Measurements from ENCODE around the gene ENOSF1.

The ENOSF1 gene

DNA sequence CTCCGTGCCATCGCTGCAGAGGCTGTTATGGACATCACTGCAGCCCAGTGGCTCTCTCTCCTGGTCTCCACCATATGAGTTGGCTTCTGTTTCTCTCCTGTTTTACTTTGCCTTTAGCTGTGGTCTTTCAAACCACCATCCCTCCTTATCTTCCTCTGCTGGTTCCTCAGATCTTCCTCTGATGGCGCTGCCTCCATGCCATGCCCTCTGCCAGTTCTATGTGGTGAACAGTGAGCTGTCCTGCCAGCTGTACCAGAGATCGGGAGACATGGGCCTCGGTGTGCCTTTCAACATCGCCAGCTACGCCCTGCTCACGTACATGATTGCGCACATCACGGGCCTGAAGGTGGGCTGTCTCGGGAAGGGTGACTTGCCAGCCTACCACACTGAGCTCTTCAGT, 41.9 kb downstream of the ENOSF1 start:
- no peak for DNase-seq

DNA sequence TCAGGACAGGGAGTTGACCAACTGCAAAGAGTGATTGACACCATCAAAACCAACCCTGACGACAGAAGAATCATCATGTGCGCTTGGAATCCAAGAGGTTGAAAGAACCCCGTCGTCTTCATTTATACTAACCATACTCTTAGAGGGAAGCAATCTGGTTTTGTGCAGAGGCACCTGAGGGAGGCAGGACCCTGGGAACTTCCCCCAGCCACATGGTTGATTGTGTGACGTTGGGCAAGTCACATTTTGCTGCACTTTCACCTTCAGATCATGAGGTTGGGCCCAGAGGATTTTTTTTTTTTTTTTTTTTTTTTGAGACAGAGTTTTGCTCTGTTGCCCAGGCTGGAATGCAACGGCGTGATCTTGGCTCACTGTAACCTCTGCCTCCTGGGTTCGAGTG, 43.4 kb downstream of the ENOSF1 start:
- DNase-seq, result no peak

DNA sequence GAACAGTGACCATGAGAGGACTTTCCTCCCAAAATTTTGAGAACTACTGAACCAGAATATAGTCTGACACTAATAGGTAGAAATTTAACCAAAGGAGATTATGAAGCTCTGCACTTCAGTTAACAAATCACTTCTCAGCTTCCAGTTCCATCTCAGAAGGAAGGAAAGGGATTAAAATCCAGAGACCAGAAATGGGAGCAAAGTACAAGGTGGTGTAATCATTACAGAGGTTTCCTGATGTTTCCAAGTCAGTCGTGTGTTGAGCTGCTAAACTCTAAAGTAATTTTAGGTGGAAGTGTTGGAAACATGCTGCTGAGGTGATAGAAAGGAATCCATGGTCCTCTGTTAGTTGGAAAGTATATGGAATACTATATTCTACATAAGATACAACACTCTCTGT, 44.2 kb downstream of the ENOSF1 start:
- DNase-seq, result no peak

DNA sequence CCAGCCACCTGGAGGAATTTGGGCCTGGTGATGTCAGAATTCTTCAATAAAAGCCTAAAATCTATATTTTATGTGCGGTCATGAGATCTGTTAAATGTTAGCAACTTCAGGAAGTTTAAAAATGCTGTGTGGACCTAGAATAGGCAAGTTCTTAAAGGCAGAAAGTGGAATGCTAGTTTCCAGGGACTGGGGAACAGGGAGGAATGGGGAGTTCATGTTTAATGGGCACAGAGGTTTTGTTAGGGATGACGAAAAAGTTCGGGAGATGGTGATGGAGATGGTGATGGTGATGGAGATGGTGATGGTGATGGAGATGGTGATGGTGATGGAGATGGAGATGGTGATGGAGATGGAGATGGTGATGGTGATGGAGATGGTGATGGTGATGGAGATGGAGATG, 45.8 kb downstream of the ENOSF1 start:
- no peak for DNase-seq

DNA sequence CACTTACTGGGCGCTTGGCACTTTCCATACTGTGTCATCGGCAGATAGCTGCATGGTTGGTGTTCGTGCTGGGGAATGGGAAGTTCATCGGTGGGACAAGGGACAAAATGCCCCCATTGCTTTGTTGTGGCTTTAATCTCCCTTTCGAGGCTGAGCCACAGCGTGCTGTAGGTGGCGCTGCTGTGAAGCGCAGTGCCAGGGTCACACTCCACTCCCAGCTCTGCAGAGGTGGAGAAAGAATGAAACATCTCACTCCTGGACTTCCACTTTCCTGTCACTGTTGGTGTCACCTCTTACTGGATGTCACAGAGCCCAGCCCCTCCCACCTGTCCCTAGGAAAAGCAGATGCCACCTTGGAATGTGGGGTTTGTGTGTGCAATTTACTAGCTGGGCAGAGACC, 46.3 kb downstream of the ENOSF1 start:
- DNase-seq, result no peak

DNA sequence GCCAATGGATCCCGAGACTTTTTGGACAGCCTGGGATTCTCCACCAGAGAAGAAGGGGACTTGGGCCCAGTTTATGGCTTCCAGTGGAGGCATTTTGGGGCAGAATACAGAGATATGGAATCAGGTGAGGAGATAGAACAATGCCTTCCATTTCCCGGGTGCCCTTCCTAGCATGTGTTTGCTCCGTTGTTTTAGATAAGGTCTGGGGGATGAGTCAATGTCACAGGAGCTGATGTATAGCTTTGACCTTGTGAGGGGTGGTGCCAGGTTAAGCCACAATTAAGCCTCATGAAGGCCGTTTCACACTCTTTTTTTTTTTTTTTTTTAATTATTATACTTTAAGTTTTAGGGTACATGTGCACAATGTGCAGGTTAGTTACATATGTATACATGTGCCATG, 50.2 kb downstream of the ENOSF1 start:
- no peak for DNase-seq

DNA sequence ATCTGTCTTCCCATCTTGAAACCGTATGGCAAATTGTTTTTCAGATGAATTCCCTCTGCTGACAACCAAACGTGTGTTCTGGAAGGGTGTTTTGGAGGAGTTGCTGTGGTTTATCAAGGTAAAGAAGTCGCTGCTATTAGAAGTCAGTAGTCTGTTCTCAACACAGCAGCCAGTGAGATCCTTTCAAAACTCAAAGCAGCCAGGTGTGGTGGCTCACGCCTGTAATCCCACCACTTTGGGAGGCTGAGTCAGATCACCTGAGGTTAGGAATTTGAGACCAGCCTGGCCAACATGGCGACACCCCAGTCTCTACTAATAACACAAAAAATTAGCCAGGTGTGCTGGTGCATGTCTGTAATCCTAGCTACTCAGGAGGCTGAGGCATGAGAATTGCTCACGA, 52.8 kb downstream of the ENOSF1 start:
- no peak for DNase-seq

DNA sequence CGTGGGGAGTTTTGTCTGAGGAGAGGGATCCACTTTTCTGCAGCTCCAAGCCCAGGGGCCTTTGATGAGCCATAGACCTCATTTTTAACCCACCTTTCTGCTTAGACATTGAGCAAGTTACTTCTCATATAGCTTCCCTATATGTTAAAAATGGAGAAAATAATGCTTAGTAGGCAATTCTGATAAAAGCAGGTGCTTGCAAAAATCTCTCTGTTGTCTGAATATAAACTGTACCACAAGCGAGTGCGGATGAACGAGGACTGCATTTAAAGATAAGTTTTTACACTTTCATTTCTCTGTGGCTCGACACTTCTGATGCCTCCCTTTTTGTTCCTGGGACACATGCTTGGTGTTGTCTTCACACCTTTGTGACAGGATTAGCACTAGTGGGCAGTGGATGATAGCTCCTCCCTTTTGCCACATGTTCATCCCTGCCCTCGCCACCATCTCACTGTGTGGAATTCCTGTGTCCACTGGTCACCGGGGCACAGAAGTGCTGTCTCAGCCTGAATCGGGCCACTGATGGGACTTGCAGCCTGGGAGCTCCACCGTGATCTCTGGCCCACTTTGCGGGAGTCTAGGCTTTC, 53.4 kb downstream of the ENOSF1 start:
- DNase-seq, result no peak

DNA sequence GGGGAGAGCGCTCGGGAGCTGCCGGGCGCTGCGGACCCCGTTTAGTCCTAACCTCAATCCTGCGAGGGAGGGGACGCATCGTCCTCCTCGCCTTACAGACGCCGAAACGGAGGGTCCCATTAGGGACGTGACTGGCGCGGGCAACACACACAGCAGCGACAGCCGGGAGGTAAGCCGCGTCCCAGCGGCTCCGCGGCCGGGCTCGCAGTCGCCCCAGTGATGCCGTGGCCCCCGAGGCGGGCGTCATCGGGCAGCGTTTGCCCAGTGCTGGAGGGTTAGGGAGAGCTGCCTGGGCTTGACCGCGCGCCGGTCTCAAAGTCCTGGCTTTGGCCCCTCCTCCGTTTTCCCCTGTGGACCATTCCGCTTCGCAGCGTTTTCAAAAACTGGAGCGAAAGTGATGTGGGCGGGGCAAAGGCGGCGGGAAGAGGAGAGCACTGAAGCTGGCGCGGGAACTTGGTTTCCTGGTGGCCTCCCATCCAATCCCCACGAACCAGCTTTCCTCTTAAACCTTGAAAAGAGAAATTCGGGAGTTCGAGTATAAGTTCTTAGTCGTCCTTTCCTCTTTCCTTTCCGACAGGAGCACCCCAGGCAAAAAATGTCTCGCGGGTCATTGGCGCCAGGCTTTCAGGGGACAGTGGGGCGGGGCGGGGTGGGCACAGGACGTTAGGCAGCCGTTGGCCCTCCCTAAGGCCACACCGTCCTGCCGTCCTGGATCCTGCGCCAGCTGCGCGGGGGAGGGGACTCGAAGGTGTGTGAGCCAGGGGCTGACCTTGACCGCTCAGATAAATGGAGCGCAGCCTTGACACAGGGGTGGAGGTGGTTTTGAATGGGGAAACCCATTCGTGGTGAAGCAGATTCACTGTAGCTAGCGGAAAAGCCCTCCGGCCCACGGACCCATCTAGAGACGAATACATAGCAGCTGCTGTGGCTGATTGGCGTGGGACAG, 54.2 kb downstream of the ENOSF1 start:
- DNase-seq, result peak; percentile 72

DNA sequence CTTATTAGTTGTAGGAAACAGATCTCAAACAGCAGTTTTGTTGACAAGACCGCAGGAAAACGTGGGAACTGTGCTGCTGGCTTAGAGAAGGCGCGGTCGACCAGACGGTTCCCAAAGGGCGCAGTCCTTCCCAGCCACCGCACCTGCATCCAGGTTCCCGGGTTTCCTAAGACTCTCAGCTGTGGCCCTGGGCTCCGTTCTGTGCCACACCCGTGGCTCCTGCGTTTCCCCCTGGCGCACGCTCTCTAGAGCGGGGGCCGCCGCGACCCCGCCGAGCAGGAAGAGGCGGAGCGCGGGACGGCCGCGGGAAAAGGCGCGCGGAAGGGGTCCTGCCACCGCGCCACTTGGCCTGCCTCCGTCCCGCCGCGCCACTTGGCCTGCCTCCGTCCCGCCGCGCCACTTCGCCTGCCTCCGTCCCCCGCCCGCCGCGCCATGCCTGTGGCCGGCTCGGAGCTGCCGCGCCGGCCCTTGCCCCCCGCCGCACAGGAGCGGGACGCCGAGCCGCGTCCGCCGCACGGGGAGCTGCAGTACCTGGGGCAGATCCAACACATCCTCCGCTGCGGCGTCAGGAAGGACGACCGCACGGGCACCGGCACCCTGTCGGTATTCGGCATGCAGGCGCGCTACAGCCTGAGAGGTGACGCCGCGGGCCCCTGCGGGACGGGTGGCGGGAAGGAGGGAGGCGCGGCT, 55.0 kb downstream of the ENOSF1 start, which contains the start of gene TYMS:
Gene TYMS (plus strand): TSS at position 343 of the 690 bp plus-strand sequence. CDS start 90 bp downstream, at position 433.
- DNase-seq, result no peak

DNA sequence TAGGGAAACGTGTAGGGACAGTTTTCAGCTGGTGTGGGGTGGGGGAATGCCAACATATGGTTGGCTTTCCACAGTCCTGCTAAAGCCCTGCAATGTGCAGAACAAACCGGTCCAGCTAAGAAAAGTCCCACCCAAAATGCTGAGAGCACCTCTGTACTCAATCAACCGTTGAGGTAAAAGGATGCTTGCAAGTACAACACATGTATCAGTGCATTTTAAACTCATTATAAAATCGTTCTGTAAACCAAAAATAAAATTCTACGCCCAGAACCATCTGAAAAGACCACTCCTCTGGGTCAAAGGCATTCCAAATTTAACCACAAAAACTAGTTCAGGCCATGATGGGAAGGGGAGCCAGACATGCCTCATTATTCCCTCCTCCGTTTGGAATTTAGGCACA, 57.0 kb downstream of the ENOSF1 start:
- DNase-seq, result no peak

DNA sequence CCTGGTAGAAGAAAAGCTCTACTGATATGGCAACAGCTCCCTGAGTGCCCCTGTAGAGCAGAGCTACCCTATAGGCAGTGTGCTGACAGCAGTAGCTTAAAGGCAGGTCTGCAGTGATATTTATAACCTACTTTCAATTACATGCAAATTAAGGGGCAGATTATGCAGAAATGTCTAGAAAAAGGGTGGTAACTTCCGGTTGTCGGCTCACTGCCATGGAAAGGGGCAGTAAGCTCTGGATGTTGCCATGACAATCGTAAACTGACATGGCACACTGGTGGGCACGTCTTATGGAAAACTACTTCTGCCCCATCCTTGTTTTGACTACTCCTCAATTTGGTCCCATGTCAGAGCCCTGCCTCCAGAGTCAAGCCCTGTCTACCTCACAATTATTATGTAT, 57.8 kb downstream of the ENOSF1 start:
- no peak for DNase-seq

DNA sequence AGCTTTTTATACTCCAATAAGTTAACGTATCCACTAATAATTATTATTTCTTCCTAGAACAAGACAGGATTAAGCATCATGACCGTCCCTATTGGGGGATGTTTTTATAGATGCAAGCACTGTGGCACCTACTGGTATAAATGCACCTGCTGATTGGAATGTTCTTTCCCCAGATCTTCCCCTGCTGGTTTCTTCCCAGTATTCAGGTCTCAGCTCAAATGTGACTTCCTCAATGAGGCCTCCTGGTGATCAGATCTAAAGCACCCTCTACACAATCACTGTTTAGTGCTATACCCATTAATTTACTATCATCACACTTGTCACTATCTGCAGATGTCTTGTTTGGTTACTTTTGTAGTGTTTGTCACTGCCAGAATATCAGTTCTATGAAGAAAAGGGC, 58.9 kb downstream of the ENOSF1 start:
- DNase-seq, result no peak

DNA sequence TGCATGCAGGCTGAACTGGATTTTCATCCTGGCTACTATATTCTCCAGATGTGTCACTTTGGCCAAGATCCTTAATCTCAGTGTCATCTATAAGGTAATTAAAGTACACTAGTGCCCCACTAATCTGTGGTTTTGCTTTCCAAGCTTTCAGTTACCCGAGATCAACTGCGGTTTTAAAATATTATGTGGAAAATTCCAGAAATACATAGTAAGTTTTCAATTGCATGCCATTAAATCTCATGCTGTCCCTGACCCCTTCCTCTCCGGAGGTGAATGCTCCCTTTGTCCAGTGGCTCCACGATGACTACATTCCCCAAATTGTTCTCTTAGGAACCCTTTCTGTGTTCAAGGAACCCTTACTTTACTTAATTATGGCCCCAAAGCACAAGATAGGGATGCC, 60.3 kb downstream of the ENOSF1 start:
- DNase-seq, result no peak

DNA sequence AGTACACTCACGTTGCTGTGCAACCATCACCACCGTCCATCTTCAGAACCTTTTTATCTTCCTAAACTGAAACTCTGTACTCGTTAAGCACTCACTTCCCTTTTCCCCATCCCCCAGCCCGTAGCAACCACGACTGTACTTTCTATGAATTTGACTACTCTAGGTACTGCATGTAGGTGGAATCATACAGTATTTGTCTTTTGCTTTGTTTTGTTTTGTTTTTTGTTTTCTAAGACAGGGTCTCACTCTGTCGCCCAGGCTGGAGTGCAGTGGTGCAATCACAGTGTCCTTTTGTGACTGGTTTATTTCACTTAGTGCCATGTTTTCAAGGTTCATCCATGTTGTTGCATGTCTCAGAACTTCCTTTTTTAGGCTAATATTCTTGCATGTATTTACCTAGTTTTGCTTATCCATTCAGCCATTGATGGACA, 62.0 kb downstream of the ENOSF1 start:
- DNase-seq, result no peak

DNA sequence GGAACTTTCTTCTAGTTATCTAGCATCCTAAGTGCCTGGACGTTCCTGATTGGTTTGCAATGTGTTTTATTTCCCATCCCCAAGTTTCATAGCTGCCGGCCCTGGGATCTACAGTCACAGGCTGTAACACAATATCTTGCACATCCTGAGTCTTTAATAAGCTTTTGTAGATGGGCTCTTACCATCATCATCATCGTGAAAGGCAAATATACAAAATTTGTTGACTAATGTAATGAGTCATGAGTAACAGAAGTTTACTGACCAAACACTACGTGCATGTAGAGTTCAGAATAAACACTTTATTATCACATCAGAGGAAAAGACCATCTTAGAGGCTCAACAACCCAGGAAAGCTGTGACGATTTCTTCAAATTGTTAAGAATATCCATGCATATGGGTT, 63.1 kb downstream of the ENOSF1 start:
- DNase-seq, result no peak

DNA sequence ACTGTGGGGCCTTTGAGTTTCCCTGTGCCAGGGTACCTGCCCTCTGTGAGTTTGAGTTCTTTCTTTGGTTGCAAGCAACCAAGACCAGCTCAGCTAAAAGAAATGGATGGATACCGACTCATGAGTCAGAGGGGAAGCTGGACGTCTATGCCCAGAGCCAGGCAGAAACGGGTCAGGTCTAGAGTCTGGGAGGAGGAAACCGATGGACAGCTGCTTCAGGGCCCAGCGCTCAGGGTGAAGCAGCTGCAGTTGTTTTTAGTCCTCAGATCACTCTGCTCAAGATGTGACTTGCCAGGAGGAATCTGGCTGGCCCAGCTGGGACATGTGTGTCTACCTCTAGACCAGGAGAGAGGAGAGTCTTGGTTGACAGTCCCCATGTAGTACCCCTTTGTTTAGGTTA, 65.1 kb downstream of the ENOSF1 start:
- DNase-seq, result no peak

DNA sequence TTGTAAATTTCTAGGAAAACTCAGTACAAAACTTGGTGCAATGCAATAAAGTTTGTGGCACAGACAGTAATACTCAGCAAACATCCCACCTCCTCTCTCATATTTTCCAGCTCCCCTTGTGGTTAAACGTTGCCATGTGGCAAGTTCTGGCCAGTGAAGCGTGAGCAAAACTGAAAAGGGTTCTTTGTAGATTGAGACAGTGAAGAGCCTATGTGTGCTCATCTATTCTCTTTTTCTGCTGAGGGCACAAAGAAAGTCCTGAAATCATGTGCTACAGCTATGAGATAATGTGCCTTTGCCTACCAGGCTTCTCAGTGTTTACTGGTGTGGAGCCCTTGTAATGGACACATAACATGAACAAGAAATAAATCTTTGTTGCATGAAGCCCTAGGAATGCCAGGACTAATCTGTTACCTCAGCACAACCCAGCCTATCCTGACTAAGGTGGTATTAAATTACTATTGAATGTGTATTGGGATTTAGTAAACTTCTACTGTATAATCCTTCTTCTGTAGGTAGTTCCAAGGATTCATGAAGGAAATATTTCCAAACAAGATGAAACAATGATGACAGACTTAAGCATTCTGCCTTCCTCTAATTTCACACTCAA, 67.9 kb downstream of the ENOSF1 start:
- DNase-seq, result no peak

DNA sequence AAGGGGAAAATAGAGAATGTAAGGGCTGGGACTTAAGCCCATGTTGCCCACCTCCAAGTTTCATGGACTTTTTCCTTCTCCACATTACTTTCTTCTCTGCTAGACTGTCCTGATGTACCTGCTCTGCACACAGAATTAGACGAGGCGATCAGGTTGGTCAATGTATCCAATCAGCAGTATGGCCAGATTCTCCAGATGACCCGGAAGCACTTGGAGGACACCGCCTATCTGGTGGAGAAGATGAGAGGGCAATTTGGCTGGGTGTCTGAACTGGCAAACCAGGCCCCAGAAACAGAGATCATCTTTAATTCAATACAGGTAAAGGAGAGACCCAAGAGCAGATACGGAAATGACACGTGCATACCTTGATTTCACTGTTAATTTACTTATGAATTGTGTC, 71.2 kb downstream of the ENOSF1 start:
- DNase-seq, result no peak

DNA sequence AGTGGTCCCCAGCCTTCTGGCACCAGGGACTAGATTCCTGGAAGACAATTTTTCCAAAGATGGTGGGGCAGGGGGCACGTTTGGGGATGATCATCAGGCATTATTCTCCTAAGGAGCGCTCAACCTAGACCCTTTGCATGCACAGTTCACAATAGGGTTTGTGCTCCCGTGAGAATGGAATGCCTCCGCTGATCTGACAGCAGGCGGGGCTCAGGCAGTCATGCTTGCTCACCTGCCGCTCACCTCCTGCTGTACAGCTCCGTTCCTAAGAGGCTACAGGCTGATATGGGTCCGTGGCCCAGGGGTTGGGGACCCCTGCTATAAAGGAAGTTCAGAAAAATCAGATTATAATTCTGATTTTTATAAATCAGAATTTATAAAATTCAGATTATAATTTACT, 77.3 kb downstream of the ENOSF1 start:
- DNase-seq, result no peak

DNA sequence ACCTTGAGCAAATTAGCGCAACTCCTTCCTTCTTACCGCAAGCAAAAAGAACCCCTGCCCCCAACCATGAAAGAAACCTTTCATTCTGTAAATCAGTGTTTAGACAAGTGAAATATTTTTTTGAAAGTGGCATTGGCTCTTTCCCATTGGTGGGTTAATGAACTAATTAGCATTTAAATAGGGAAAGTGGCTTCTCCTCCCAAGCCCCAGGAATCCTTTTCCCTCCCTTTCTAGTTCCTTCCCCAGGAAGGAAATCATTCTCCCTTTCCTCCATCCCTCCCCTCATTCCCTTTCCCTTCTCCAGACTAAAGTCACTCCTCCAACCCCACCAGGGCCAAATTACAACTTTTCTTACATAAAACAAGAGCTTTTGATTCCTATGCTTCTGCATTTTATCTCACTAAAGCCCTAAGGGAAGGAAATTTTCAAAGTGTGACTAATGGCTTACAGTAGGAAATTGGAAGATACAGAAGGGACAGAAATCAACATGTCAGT, 77.8 kb downstream of the ENOSF1 start:
- no peak for DNase-seq

DNA sequence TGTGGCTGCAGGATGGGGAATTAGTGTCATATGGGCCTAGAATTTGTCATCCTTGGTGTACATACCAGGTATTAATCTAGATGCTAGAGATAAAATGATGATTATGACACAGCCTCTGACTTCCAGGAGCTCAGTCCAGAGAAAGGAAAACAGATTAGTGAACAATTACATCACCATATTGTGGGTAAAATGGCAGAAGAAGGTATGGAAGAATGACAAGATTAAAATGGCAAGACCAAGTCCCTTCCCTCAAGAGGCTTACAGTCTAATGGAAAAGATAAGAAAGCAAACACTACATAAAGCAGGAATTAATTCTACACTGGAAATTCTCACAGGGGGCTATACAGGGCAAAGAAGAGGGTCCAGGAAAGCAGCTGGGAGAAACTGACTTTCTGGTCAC, 80.9 kb downstream of the ENOSF1 start:
- no peak for DNase-seq
